ENCODE measurements around the gene SMG1.

DNA sequence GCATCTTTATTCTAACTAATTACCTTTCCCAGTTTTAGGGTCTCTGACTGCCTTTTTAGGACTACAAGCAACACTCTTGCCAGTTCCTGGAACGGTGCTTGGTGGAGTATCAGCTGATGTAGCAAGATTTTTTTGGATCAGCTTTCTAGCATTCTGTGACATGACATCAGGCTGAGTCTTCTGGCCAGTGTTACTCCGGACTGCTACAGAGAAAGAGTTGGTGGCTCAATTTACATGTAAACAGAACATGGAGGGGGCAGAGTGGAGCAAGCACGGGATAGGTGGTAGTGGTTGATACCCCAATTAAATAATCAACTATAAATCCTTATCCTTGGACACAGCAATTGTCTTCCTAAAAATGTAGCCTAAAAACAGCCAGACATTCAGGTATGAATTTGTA, 114.3 kb downstream of the SMG1 start:
- TF ChIP-seq POLR2A (IDR thresholded peaks at IDR 0.05) (no peak), CTCF (IDR thresholded peaks at IDR 0.05) (no peak), POLR2AphosphoS5 (IDR thresholded peaks at IDR 0.05) (no peak)

Data from breast epithelium (tissue), 3 donors.